PC-3 (cell line): ENCODE measurements around the gene TRAF1. TPM values are rescaled to one million over a fixed set of nuclear protein-coding genes. Genes with fewer than 3 reads are reported as not detected.

Source experiments
- ATAC-seq: fragments of 200-7000 bp; cut with Tn5 transposase; 2 replicates; pipeline ENCODE4 v1.9.1; 2020; ENCODE audit warnings: mild to moderate bottlenecking, moderate library complexity
- BruUV-seq: library from RNA; stranded (reverse); fragments of 400-500 nt; replicated peaks from 2 replicates; lab custom pipeline; 2021; lab: Mats Ljungman, UMichigan
- CTCF ChIA-PET: fragments of 300-600 bp; sonication (Branson Sonifier 250); formaldehyde crosslinking; loops from one replicate; lab custom pipeline; 2022; ENCODE audit warnings: antibody characterized with exemption; lab: Charles Lee
- POLR2A ChIA-PET: fragments of 300-600 bp; sonication (Branson Sonifier 250); formaldehyde crosslinking; loops from one replicate; lab custom pipeline; 2022; ENCODE audit warnings: antibody characterized with exemption; ENCODE audit not compliant: unreplicated experiment; lab: Charles Lee
- DNase-seq: peaks from one replicate; pipeline ENCODE4 v3.0.0-alpha.2; 2015
- H2AFZ ChIP-seq: fragments of 300-600 bp; sonication (generic); 2 replicates; pipeline ENCODE4 v1.6.0; 2016; ENCODE audit warnings: antibody characterized with exemption, low read length
- H3F3A ChIP-seq: fragments of 300-600 bp; sonication (generic); one replicate; pipeline ENCODE4 v1.6.0; 2017; ENCODE audit warnings: antibody characterized with exemption, low read length, control low read depth, mild to moderate bottlenecking; ENCODE audit not compliant: unreplicated experiment
- H3K27ac ChIP-seq: fragments of 300-600 bp; sonication (generic); 2 replicates; pipeline ENCODE4 v1.5.1; 2016; ENCODE audit warnings: mild to moderate bottlenecking, low read length
- H3K27me3 ChIP-seq: fragments of 300-600 bp; sonication (generic); 2 replicates; pipeline ENCODE4 v1.6.1; 2016; ENCODE audit warnings: low read length, mixed read lengths
- H3K36me3 ChIP-seq: fragments of 300-600 bp; sonication (generic); 2 replicates; pipeline ENCODE4 v1.6.1; 2016; ENCODE audit warnings: low read depth, mixed run types, low read length, mixed read lengths
- H3K4me1 ChIP-seq: fragments of 300-600 bp; sonication (generic); 2 replicates; pipeline ENCODE4 v1.5.1; 2016; ENCODE audit warnings: low read length; ENCODE audit not compliant: insufficient read depth
- H3K4me2 ChIP-seq: fragments of 300-600 bp; sonication (generic); 2 replicates; pipeline ENCODE4 v1.6.0; 2016; ENCODE audit warnings: low read length
- H3K4me3 ChIP-seq: fragments of 300-600 bp; sonication (generic); 2 replicates; pipeline ENCODE4 v1.5.1; 2016; ENCODE audit warnings: mild to moderate bottlenecking, low read length, mixed read lengths
- H3K79me2 ChIP-seq: fragments of 300-600 bp; sonication (generic); 2 replicates; pipeline ENCODE4 v1.6.1; 2017; ENCODE audit warnings: low read length, mixed read lengths
- H3K9ac ChIP-seq: fragments of 300-600 bp; sonication (generic); 2 replicates; pipeline ENCODE4 v1.6.0; 2016; ENCODE audit warnings: mild to moderate bottlenecking, low read length
- H3K9me2 ChIP-seq: fragments of 300-600 bp; sonication (generic); replicated peaks from 2 replicates; pipeline ENCODE4 v1.6.1; 2016; ENCODE audit warnings: mixed run types, low read length, mixed read lengths
- H3K9me3 ChIP-seq: fragments of 300-600 bp; sonication (generic); 2 replicates; pipeline ENCODE4 v1.6.1; 2016; ENCODE audit warnings: low read length, mixed read lengths
- H4K20me1 ChIP-seq: fragments of 300-600 bp; sonication (generic); 2 replicates; pipeline ENCODE4 v1.6.1; 2016; ENCODE audit warnings: low read length, mixed read lengths
- EZH2 ChIP-seq: fragments of 300-600 bp; sonication (generic); IDR thresholded peaks from one replicate; pipeline ENCODE4 v1.6.1; 2017; ENCODE audit warnings: antibody characterized with exemption, mild to moderate bottlenecking, low read length; ENCODE audit not compliant: unreplicated experiment
- EZH2phosphoT487 ChIP-seq: fragments of 300-600 bp; sonication (generic); IDR thresholded peaks from 2 replicates; pipeline ENCODE4 v1.6.1; 2018; ENCODE audit warnings: mild to moderate bottlenecking, antibody characterized with exemption, low read length, borderline replicate concordance
- intact Hi-C: fragments of 100-400 bp; cut with micrococcal nuclease; formaldehyde crosslinking; loops from 2 replicates; pipeline ENCODE4 v1.9.0; 2023
- total RNA-seq: library from RNA; depleted of rRNA; stranded (reverse); fragments of >200 nt; gene quantifications from 2 replicates; pipeline ENCODE4 v1.2.3, GENCODE V29; 2014
- TF ChIP-seq, protein P1 (sequence below): fragments of 300-600 bp; sonication (generic); conservative IDR thresholded peaks from 2 replicates; pipeline ENCODE4 v1.5.1; 2017; ENCODE audit warnings: antibody characterized with exemption, low read depth, mild to moderate bottlenecking, low read length

Gene TRAF1
- total RNA-seq, 1 experiment from 2014 or later = 0.15 TPM

DNA sequence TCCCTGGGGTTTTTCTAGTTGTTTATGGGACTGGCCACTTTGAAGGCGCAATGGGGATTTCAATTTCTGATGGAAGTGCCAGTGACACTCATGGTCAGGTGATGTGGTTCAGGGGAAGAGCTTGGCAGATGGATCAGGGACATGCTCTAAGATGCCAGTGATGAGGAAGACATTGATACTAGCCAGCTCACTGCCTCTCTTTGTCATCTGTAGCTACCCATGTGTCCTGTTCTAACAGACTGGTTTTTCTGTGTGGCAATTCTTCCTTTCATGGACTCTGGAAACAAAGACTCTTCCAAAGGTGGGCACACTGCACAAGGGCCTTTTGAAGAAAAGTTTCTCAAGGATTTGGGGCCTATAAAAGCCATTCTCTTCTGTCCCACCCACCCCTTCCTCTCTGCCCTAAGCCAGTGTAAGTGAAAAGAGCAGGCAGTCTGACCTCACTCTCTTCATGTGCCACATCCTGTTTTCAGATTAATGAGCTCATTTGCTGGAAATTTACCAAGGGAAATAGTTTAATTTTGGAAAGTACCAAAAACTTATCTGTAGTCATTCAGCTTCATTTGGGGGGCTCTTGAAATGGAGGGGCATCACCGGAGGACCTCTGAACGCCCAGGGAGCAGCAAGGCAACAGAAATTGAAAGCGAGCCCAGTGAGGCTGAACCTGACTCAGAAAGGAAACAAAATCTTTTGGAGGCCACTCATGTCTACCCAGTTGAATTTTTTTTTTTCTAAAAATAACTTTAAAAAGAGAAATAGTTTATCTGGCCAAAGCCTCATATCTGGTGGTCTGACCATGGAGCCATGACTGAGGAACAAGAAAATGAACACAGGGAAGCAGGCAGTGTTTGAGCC lies 4.9 kb upstream of the TRAF1 start:
- Histone ChIP-seq H3K9me2 (no peaks in the 10 kb centered on the region), H3K4me3 (no peak overlapping the region), H3K79me2 (no peaks in the 10 kb centered on the region), H3K4me1 (peaks cover 27% of the 10 kb centered on the region), H4K20me1 (no peaks in the 10 kb centered on the region), H3K27ac (peak overlapping the region; percentile 36; the same call in 1 of the 2 replicates), H2AFZ (peak overlapping the region; percentile 45; the same call in 1 of the 2 replicates), H3K27me3 (no peaks in the 10 kb centered on the region), H3K9me3 (no peaks in the 10 kb centered on the region), H3K4me2 (no peak overlapping the region), H3K36me3 (no peaks in the 10 kb centered on the region; the same call in 1 of the 2 replicates), H3F3A (no peaks in the 10 kb centered on the region), H3K9ac (no peak overlapping the region)
- DNase-seq (peak; percentile 24), ATAC-seq (peak; percentile 39)
- CTCF ChIA-PET = no interaction called here
- intact Hi-C loops = loop anchor here (10.0 kb wide), 1 partner anchor 317 kb away; no protein-coding TSS in a partner anchor
- TF ChIP-seq, protein P1, sequence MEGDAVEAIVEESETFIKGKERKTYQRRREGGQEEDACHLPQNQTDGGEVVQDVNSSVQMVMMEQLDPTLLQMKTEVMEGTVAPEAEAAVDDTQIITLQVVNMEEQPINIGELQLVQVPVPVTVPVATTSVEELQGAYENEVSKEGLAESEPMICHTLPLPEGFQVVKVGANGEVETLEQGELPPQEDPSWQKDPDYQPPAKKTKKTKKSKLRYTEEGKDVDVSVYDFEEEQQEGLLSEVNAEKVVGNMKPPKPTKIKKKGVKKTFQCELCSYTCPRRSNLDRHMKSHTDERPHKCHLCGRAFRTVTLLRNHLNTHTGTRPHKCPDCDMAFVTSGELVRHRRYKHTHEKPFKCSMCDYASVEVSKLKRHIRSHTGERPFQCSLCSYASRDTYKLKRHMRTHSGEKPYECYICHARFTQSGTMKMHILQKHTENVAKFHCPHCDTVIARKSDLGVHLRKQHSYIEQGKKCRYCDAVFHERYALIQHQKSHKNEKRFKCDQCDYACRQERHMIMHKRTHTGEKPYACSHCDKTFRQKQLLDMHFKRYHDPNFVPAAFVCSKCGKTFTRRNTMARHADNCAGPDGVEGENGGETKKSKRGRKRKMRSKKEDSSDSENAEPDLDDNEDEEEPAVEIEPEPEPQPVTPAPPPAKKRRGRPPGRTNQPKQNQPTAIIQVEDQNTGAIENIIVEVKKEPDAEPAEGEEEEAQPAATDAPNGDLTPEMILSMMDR = no peak
- TF ChIP-seq EZH2 = no peak
- TF ChIP-seq EZH2phosphoT487 = no peak
- BruUV-seq = TSS peak; percentile 49
- POLR2A ChIA-PET = no interaction called here

DNA sequence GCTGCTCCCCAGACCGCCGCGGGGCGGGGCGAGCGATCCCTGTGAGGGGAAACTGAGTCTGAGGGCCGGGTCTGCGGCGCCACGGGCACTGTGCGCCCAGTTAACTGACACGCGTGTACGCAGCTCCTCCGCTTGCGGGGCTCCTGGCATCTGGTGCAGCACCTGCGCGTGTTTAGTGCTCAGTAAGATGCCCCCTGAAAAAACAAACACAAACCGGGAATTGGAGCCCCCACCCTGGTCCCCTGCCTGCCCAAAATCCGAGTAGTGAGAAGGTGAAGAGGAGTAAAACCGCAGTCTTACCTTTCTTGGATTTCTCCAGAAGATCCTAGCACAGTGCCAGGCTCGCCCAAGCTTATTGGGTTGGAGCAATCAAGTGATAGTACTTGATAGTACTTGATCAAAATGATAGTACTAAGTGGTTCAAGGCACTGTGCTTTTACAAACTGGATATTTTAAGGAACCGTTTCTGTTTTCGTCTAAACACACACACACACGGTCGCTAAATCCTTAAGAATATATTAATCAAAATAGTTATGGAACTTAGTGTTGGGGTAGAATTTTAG lies 2.7 kb upstream of the TRAF1 start:
- no TSS peak for BruUV-seq
- ATAC-seq (no peak), DNase-seq (no peak)
- intact Hi-C loops = no loop called here
- Histone ChIP-seq H2AFZ (peak overlapping the region; percentile 83), H3K4me1 (peaks cover 12% of the 10 kb centered on the region; the same call in 1 of the 2 replicates), H3K9ac (no peak overlapping the region), H3K79me2 (no peaks in the 10 kb centered on the region), H4K20me1 (no peaks in the 10 kb centered on the region), H3K4me3 (0 out of 2 replicates have a peak overlapping the region, but pooled peaks have one; percentile 27), H3K36me3 (no peaks in the 10 kb centered on the region), H3K9me3 (no peaks in the 10 kb centered on the region), H3F3A (no peaks in the 10 kb centered on the region), H3K27me3 (no peaks in the 10 kb centered on the region), H3K4me2 (peak overlapping the region; percentile 44; the same call in 1 of the 2 replicates), H3K9me2 (no peaks in the 10 kb centered on the region), H3K27ac (no peak overlapping the region)
- POLR2A ChIA-PET = no interaction called here
- TF ChIP-seq EZH2 (no peak), EZH2phosphoT487 (no peak)
- TF ChIP-seq, protein P1 = no peak
- CTCF ChIA-PET = no interaction called here
